SK-N-SH treated with all-trans-retinoic acid at 6 μM for 48 hours (cell line): ENCODE measurements around the gene TGDS.
"Not testable (repeated sequence)": the region's sequence is repeated elsewhere in the genome, so short reads cannot be mapped to it uniquely, and the experiment has no call there.

Source experiments
- ATAC-seq: fragments of 200-7000 bp; cut with Tn5 transposase; 3 replicates; pipeline ENCODE4 v1.9.1; 2020; ENCODE audit warnings: mild to moderate bottlenecking, moderate library complexity
- ARNTL ChIP-seq: fragments of 450-650 bp; formaldehyde crosslinking; IDR thresholded peaks from 2 replicates; pipeline ENCODE4 v1.5.0; 2020; ENCODE audit warnings: low read depth, mild to moderate bottlenecking, moderate library complexity, borderline replicate concordance
- BACH2 ChIP-seq: fragments of 250-450 bp; sonication (Bioruptor Pico); IDR thresholded peaks from 2 replicates; pipeline ENCODE4 v1.9.0; 2021; ENCODE audit warnings: mild to moderate bottlenecking, borderline replicate concordance
- CSDC2 ChIP-seq: fragments of 250-450 bp; sonication (Bioruptor Pico); IDR thresholded peaks from 2 replicates; pipeline ENCODE4 v1.5.0; 2020; ENCODE audit warnings: mild to moderate bottlenecking, moderate library complexity
- ESRRG ChIP-seq: fragments of 250-450 bp; sonication (Bioruptor Pico); IDR thresholded peaks from 2 replicates; pipeline ENCODE4 v1.6.1; 2021; ENCODE audit warnings: mild to moderate bottlenecking
- GLIS3 ChIP-seq: fragments of 250-450 bp; sonication (Bioruptor Pico); IDR thresholded peaks from 2 replicates; pipeline ENCODE4 v1.5.0; 2020; ENCODE audit warnings: mild to moderate bottlenecking, moderate library complexity
- ISL1 ChIP-seq: fragments of 250-450 bp; sonication (Bioruptor Pico); IDR thresholded peaks from 2 replicates; pipeline ENCODE4 v2.1.2; 2022; ENCODE audit warnings: mild to moderate bottlenecking, moderate library complexity
- OSR1 ChIP-seq: fragments of 250-450 bp; sonication (Bioruptor Pico); IDR thresholded peaks from 2 replicates; pipeline ENCODE4 v1.8.0; 2022; ENCODE audit warnings: moderate library complexity, mild to moderate bottlenecking, inconsistent platforms
- RARB ChIP-seq: fragments of 250-450 bp; sonication (Bioruptor Pico); IDR thresholded peaks from 2 replicates; pipeline ENCODE4 v1.8.0; 2021; ENCODE audit warnings: mild to moderate bottlenecking, moderate library complexity
- SNAI2 ChIP-seq: fragments of 250-450 bp; sonication (Bioruptor Pico); IDR thresholded peaks from 2 replicates; pipeline ENCODE4 v1.5.0; 2020; ENCODE audit warnings: mild to moderate bottlenecking, moderate library complexity
- TCF4 ChIP-seq: fragments of 250-450 bp; sonication (Bioruptor Pico); IDR thresholded peaks from 2 replicates; pipeline ENCODE4 v1.8.0; 2021; ENCODE audit warnings: mild to moderate bottlenecking, moderate library complexity, borderline replicate concordance
- TOX ChIP-seq: fragments of 250-450 bp; sonication (Bioruptor Pico); IDR thresholded peaks from 2 replicates; pipeline ENCODE4 v1.8.0; 2021; ENCODE audit warnings: mild to moderate bottlenecking, moderate library complexity, borderline replicate concordance
- ZC3H10 ChIP-seq: fragments of 250-450 bp; sonication (Bioruptor Pico); IDR thresholded peaks from 2 replicates; pipeline ENCODE4 v1.5.1; 2021; ENCODE audit warnings: mild to moderate bottlenecking, moderate library complexity
- ZFP3 ChIP-seq: fragments of 250-450 bp; sonication (Bioruptor Pico); IDR thresholded peaks from 2 replicates; pipeline ENCODE4 v1.5.0; 2020; ENCODE audit warnings: mild to moderate bottlenecking, moderate library complexity
- ZFP30 ChIP-seq: fragments of 450-650 bp; formaldehyde crosslinking; IDR thresholded peaks from 2 replicates; pipeline ENCODE4 v1.5.0; 2022; ENCODE audit warnings: mild to moderate bottlenecking, moderate library complexity
- ZNF565 ChIP-seq: fragments of 450-650 bp; formaldehyde crosslinking; conservative IDR thresholded peaks from 2 replicates; pipeline ENCODE4 v1.5.0; 2020; ENCODE audit warnings: low read depth, mild to moderate bottlenecking, moderate library complexity
- ZNF70 ChIP-seq: fragments of 450-650 bp; formaldehyde crosslinking; IDR thresholded peaks from 2 replicates; pipeline ENCODE4 v1.5.0; 2020; ENCODE audit warnings: mild to moderate bottlenecking, moderate library complexity
- ZNF8 ChIP-seq: fragments of 450-650 bp; formaldehyde crosslinking; IDR thresholded peaks from 2 replicates; pipeline ENCODE4 v1.5.0; 2020; ENCODE audit warnings: mild to moderate bottlenecking, moderate library complexity
- TF ChIP-seq, protein P1 (sequence below): fragments of 250-450 bp; sonication (Bioruptor Pico); IDR thresholded peaks from 2 replicates; pipeline ENCODE4 v1.5.0; 2020; ENCODE audit warnings: mild to moderate bottlenecking, moderate library complexity
- TF ChIP-seq, protein P2 (sequence below): fragments of 250-450 bp; sonication (Bioruptor Pico); IDR thresholded peaks from 2 replicates; pipeline ENCODE4 v1.5.1; 2021; ENCODE audit warnings: mild to moderate bottlenecking, moderate library complexity
- TF ChIP-seq, protein P3 (sequence below): fragments of 250-450 bp; sonication (Bioruptor Pico); IDR thresholded peaks from 2 replicates; pipeline ENCODE4 v1.5.1; 2020; ENCODE audit warnings: low read depth, mild to moderate bottlenecking, moderate library complexity

The TGDS gene

DNA sequence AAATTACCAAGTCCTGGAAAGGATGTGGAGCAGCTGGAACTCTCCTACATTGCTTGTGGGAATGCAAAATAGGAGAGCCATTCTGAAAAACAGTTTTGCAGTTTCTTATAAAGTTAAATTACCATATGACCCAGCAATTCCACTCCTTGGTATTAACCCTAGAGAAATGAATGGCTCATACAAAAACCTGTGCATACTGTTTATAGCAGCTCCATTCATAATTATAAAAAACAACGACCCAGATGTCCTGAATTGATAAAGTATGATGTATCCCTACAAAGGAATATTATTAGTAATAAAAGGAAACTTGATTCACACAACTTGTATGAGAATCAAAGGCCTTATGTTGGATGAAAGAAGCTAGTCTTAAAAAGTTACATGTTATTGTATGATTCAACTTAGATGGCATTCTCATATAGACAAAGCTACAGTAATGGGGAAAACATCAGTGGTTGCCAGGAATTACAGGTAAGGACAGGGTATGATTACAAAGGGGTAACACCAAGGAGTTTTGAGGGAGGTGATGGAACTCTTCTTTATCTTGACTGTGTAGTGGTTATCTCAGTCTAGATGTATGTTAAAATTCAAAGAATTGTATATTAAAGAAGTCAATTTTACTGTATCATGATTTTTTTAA is 41.1 kb upstream of the TGDS start:
- no peak for ATAC-seq
- TF ChIP-seq ZNF70, result no peak
- TF ChIP-seq GLIS3 (CRISPR knock-in tag), result no peak
- no peak for TF ChIP-seq CSDC2
- no peak for TF ChIP-seq ESRRG
- TF ChIP-seq SNAI2, result no peak
- no peak for TF ChIP-seq BACH2 (CRISPR knock-in tag)
- no peak for TF ChIP-seq ARNTL
- TF ChIP-seq, protein P1, sequence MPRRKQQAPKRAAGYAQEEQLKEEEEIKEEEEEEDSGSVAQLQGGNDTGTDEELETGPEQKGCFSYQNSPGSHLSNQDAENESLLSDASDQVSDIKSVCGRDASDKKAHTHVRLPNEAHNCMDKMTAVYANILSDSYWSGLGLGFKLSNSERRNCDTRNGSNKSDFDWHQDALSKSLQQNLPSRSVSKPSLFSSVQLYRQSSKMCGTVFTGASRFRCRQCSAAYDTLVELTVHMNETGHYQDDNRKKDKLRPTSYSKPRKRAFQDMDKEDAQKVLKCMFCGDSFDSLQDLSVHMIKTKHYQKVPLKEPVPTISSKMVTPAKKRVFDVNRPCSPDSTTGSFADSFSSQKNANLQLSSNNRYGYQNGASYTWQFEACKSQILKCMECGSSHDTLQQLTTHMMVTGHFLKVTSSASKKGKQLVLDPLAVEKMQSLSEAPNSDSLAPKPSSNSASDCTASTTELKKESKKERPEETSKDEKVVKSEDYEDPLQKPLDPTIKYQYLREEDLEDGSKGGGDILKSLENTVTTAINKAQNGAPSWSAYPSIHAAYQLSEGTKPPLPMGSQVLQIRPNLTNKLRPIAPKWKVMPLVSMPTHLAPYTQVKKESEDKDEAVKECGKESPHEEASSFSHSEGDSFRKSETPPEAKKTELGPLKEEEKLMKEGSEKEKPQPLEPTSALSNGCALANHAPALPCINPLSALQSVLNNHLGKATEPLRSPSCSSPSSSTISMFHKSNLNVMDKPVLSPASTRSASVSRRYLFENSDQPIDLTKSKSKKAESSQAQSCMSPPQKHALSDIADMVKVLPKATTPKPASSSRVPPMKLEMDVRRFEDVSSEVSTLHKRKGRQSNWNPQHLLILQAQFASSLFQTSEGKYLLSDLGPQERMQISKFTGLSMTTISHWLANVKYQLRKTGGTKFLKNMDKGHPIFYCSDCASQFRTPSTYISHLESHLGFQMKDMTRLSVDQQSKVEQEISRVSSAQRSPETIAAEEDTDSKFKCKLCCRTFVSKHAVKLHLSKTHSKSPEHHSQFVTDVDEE (CRISPR knock-in tag), result no peak
- no peak for TF ChIP-seq ZNF565 (CRISPR knock-in tag)
- TF ChIP-seq, protein P2, sequence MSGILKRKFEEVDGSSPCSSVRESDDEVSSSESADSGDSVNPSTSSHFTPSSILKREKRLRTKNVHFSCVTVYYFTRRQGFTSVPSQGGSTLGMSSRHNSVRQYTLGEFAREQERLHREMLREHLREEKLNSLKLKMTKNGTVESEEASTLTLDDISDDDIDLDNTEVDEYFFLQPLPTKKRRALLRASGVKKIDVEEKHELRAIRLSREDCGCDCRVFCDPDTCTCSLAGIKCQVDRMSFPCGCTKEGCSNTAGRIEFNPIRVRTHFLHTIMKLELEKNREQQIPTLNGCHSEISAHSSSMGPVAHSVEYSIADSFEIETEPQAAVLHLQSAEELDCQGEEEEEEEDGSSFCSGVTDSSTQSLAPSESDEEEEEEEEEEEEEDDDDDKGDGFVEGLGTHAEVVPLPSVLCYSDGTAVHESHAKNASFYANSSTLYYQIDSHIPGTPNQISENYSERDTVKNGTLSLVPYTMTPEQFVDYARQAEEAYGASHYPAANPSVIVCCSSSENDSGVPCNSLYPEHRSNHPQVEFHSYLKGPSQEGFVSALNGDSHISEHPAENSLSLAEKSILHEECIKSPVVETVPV (CRISPR knock-in tag), result no peak
- no peak for TF ChIP-seq OSR1
- TF ChIP-seq ZNF8 (CRISPR knock-in tag), result no peak
- no peak for TF ChIP-seq ZFP3 (CRISPR knock-in tag)
- no peak for TF ChIP-seq TCF4 (CRISPR knock-in tag)
- TF ChIP-seq ISL1 (CRISPR knock-in tag), result no peak

DNA sequence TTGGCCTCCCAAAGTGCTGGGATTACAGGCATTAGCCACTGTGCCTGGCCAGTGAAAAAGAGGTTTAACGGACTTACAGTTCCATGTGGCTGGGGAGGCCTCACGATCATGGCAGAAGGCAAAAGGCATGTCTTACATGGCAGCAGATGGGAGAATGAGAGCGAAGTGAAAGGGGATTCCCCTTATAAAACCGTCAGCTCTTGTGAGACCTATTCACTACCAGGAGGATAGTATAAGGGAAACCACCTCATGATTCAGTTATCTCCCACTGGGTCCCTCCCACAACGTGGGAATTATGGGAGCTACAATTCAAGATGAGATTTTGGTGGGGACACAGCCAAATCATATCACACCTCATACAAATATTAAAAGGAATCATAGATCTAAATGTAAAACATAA is 40.1 kb upstream of the TGDS start:
- ATAC-seq, result not testable (repeated sequence)

DNA sequence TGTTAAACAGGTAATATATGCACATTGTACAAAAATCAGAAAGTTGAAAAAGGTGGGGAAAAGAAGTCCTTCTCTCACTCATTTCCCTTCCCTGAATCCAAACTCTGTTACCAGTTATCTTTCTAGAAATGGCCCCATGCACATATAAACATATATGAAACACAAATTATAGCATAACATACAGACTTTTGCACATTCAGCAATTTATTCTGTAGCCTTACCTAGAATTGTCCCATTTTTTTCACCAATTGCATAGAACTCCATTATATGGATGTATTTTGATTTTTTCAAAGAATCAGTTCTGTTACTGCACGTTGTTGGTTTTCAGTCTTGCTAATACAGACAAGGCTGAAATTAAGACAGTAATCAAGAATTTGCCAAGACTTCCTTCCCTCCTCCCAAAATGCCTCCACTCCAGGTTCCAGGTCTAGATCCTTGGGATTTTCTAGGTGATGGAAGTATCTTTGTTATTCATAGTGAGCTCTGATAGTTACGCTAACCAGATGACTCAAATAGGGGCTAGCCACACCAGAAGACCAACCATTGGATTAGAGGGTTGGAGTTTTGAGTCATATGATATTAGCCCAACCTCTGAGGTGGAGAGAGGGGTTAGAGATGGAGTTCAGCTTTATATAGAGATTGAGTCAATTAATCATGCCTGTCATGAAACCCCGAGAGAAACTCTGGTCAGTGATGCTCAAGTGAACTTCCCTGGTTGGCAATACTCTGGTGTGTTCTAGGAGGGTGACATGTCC is 36.5 kb upstream of the TGDS start:
- no peak for ATAC-seq

More for the DNA sequence above, 36.5 kb upstream of the TGDS start:
- TF ChIP-seq, protein P3, sequence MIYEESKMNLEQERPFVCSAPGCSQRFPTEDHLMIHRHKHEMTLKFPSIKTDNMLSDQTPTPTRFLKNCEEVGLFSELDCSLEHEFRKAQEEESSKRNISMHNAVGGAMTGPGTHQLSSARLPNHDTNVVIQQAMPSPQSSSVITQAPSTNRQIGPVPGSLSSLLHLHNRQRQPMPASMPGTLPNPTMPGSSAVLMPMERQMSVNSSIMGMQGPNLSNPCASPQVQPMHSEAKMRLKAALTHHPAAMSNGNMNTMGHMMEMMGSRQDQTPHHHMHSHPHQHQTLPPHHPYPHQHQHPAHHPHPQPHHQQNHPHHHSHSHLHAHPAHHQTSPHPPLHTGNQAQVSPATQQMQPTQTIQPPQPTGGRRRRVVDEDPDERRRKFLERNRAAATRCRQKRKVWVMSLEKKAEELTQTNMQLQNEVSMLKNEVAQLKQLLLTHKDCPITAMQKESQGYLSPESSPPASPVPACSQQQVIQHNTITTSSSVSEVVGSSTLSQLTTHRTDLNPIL (CRISPR knock-in tag), result no peak
- TF ChIP-seq GLIS3 (CRISPR knock-in tag) (no peak), ZC3H10 (no peak), ZNF70 (no peak), TOX (no peak), SNAI2 (no peak), ZFP30 (no peak), RARB (CRISPR knock-in tag) (no peak), TCF4 (CRISPR knock-in tag) (no peak), ZNF8 (CRISPR knock-in tag) (no peak), ARNTL (no peak)
- TF ChIP-seq, protein P1 (CRISPR knock-in tag), result no peak
